A172 (cell line): ENCODE measurements around the gene RHEB. TPM values are rescaled to one million over a fixed set of nuclear protein-coding genes. Genes with fewer than 3 reads are reported as not detected.
"Not testable (repeated sequence)": the region's sequence is repeated elsewhere in the genome, so short reads cannot be mapped to it uniquely, and the experiment has no call there.

ENCODE experiments used
- DNase-seq: peaks from one replicate; pipeline ENCODE4 v3.0.0-alpha.2; 2015; ENCODE audit warnings: low spot score
- total RNA-seq: library from RNA; depleted of rRNA; stranded (reverse); fragments of >200 nt; shearing (Covaris generic); gene quantifications from 2 replicates; pipeline ENCODE4 v1.2.3, GENCODE V29; 2014; rRNA removed

RHEB gene
- 247 and 273 TPM in 2 replicates for total RNA-seq

- peak; percentile 96 for DNase-seq
Observed at GRCh38 chr7:151519765-151520418, at the start of gene RHEB. RHEB (minus strand) TSS chr7:151519895; CDS start chr7:151519511, 384 bp downstream.

- DNase-seq: no peak
Observed at GRCh38 chr7:151566897-151567320, 47.2 kb upstream of the RHEB start.

GRCh38 chr7:151565541-151565940 is 45.8 kb upstream of the RHEB start:
- DNase-seq: peak; percentile 36

GRCh38 chr7:151560243-151560642 is 40.5 kb upstream of the RHEB start:
- no peak for DNase-seq

GRCh38 chr7:151559557-151560183 is 40.0 kb upstream of the RHEB start:
- no peak for DNase-seq

- DNase-seq: peak; percentile 59
Observed at GRCh38 chr7:151558575-151558974, 38.9 kb upstream of the RHEB start.

GRCh38 chr7:151556592-151556991 is 36.9 kb upstream of the RHEB start:
- DNase-seq: no peak

- no peak for DNase-seq
Observed at GRCh38 chr7:151553356-151553755, 33.7 kb upstream of the RHEB start.

GRCh38 chr7:151552352-151553028 is 32.8 kb upstream of the RHEB start:
- DNase-seq: no peak

- DNase-seq: no peak
Observed at GRCh38 chr7:151551820-151552219, 32.1 kb upstream of the RHEB start.

GRCh38 chr7:151550656-151551286 is 31.1 kb upstream of the RHEB start:
- DNase-seq: peak; percentile 65

- no peak for DNase-seq
Observed at GRCh38 chr7:151549644-151550043, 29.9 kb upstream of the RHEB start.

- DNase-seq: no peak
Observed at GRCh38 chr7:151549083-151549482, 29.4 kb upstream of the RHEB start.

- DNase-seq: no peak
Observed at GRCh38 chr7:151544183-151544582, 24.5 kb upstream of the RHEB start.

- DNase-seq: no peak
Observed at GRCh38 chr7:151542606-151543130, 23.0 kb upstream of the RHEB start.

GRCh38 chr7:151541709-151542499 is 22.2 kb upstream of the RHEB start:
- DNase-seq: no peak

GRCh38 chr7:151540146-151540545 is 20.5 kb upstream of the RHEB start:
- DNase-seq: no peak

- no peak for DNase-seq
Observed at GRCh38 chr7:151539088-151539671, 19.5 kb upstream of the RHEB start.

GRCh38 chr7:151537818-151538561 is 18.3 kb upstream of the RHEB start:
- DNase-seq: no peak

GRCh38 chr7:151536178-151536577 is 16.5 kb upstream of the RHEB start:
- DNase-seq: not testable (repeated sequence)
